GM10248 (cell line): Measurements from ENCODE around the gene BCKDHB.

Source experiments
- CTCF ChIA-PET: fragments of 300-600 bp; sonication (Branson Sonifier 250); formaldehyde crosslinking; extraction: SDS; loops from one replicate; lab custom pipeline; 2021; ENCODE audit warnings: antibody characterized with exemption; lab: Yijun Ruan, JAX
- POLR2A ChIA-PET: fragments of 350-650 bp; sonication (Branson Sonifier 250); formaldehyde crosslinking; extraction: SDS; loops from one replicate; lab custom pipeline; 2020; ENCODE audit warnings: antibody characterized with exemption; lab: Yijun Ruan, JAX
- DNase-seq: peaks from one replicate; pipeline ENCODE4 v3.0.0; 2012; ENCODE audit errors: extremely low spot score
- TF ChIP-seq, protein P1 (sequence below): IDR thresholded peaks from 2 replicates; pipeline ENCODE4 v1.5.1; 2012; ENCODE audit warnings: mild to moderate bottlenecking, low read depth; ENCODE audit errors: extremely low read depth, missing control alignments, control extremely low read depth

Gene BCKDHB

DNA sequence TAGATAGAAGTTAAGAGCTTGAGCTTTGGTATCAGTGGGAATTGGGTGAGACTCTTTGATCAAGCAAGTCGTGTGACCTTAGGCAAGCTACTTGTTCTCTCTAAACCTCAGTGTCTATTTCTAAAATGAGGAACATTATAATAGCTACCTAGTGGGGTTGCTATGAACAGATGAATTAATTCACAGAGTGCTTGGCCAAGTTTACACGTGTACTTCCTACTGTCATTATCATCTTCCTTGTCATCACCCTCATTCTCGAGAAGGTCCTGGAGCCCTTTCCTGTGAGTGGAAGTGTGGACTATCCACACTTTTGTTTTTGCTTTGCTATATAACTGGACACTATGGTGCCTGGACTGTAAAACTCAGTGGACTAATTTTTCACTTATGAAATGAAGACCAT is 64.0 kb downstream of the BCKDHB start:
- TF ChIP-seq, protein P1, sequence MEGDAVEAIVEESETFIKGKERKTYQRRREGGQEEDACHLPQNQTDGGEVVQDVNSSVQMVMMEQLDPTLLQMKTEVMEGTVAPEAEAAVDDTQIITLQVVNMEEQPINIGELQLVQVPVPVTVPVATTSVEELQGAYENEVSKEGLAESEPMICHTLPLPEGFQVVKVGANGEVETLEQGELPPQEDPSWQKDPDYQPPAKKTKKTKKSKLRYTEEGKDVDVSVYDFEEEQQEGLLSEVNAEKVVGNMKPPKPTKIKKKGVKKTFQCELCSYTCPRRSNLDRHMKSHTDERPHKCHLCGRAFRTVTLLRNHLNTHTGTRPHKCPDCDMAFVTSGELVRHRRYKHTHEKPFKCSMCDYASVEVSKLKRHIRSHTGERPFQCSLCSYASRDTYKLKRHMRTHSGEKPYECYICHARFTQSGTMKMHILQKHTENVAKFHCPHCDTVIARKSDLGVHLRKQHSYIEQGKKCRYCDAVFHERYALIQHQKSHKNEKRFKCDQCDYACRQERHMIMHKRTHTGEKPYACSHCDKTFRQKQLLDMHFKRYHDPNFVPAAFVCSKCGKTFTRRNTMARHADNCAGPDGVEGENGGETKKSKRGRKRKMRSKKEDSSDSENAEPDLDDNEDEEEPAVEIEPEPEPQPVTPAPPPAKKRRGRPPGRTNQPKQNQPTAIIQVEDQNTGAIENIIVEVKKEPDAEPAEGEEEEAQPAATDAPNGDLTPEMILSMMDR, result no peak
- DNase-seq, result no peak
- CTCF ChIA-PET, result interaction anchor here (1.3 to 1.6 kb wide), 3 partner anchors 9 to 14 kb away, joined by 3 to 5 read pairs (median 3); no protein-coding TSS in a partner anchor
- POLR2A ChIA-PET, result no interaction called here

DNA sequence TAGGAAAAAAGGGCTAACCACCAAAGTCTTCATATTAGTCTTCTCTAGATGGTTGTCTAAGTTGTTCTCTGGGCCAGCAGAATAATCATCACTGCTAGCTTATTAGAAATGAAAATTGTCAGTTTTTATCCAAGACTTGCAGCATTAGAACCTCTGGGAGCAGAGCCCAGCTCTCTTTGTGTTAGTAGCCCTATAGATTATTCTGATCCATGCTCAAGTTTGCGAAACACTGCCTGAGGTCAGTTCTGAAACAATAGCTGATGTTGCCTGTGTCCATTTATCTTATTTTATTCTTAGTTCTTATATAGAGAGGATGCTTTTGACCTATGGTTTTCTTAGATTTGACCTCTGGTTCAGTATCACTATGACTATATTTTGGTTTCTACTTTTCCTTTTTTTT is 66.9 kb downstream of the BCKDHB start:
- TF ChIP-seq, protein P1, result no peak
- CTCF ChIA-PET, result interaction anchor here (1.1 to 1.6 kb wide), 3 partner anchors 10 to 12 kb away, joined by 3 read pairs; no protein-coding TSS in a partner anchor
- no peak for DNase-seq
- POLR2A ChIA-PET, result no interaction called here

DNA sequence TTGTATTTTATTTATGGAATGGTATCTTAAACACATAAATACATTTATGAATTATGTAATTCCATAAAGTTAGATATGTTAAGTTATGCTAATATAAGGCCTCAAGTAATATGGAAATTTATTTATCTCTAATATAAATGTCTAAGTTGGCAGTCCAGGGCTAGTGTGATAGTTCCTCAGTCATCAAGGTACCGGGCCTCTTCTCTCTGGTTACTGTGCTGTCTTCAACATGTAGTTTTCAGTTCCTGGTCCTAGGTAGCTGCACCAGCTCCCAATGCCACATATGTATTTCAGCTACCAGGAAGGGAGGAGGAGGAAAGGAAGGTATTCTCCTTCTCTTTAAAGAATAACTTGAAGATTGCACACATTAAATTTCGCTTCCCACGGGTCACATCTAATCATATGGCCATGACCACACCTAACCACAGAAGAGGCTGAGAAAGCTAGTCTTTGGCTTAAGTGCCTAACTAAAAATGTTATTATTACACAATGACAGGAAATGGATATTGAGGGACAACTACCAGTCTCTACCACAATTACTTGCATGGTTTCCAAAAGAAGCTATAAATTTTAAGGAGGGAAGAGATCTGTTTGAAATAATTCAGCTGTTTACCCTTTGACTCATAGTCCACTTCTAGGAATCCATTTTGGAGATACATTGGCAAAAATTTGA is 68.6 kb downstream of the BCKDHB start:
- no peak for DNase-seq
- POLR2A ChIA-PET, result no interaction called here
- TF ChIP-seq, protein P1, result no peak
- CTCF ChIA-PET, result interaction anchor here (0.8 to 1.5 kb wide), 6 partner anchors 12 to 39 kb away, joined by 3 to 6 read pairs (median 4); no protein-coding TSS in a partner anchor

DNA sequence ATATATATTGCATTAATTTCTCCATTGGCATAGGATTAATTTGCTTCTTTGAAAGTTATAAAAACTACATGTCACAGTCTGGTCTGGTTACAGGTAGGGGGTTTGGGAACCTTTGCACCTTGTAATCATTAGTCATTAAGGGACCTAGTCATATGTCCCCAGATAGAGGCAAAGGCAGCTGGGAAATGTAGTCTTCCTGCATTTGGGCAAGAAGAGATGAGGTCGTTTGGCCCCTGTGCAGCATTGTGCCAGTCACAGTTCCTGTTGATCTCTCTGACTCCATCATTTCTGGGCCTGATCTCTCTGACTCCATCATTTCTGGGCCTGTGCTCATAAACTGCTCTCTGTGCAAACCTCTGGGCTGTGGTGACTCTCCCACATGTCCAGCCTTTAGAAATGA is 73.2 kb downstream of the BCKDHB start:
- ChIA-PET CTCF (interaction anchor here (1.3 kb wide), 1 partner anchor 11 kb away, joined by 3 read pairs; no protein-coding TSS in a partner anchor), POLR2A (no interaction called here)
- TF ChIP-seq, protein P1, result no peak
- no peak for DNase-seq

DNA sequence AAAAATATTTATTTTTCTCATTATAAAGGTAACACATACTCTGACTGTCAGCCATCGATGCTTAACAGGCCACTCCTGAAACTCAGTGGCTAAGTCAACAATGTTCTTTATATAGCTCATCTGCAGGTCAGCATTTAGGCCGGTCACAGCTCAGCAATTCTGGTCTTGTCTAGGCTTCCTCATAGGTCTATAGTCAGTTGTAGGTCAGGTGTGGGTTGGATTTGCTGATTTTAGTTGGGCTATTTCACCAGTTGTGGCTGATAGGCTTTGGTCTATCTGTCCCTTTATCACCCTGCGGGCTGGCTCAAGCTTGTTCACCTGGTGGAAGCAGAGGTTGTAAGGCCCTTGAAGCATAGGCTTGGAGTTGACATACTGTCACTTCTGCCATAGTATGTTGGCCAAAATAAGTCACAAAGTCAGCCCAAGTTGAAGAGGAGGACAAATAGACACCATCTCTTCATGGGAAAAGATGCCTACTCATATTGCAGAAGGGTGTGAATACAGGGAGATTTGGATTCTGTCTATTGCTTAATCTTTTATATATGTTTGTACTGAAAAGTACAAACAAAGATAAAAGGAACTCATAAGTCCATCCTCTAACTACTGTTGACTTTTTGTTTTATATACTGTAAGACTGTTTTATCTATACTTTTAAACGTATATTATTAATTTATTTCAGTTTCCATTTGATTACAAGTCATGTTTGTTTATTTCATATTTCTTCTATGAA is 75.0 kb downstream of the BCKDHB start:
- TF ChIP-seq, protein P1, result no peak
- DNase-seq, result no peak
- CTCF ChIA-PET, result interaction anchor here (1.0 to 1.5 kb wide), 3 partner anchors 12 to 30 kb away, joined by 3 to 4 read pairs (median 3); no protein-coding TSS in a partner anchor
- POLR2A ChIA-PET, result no interaction called here

DNA sequence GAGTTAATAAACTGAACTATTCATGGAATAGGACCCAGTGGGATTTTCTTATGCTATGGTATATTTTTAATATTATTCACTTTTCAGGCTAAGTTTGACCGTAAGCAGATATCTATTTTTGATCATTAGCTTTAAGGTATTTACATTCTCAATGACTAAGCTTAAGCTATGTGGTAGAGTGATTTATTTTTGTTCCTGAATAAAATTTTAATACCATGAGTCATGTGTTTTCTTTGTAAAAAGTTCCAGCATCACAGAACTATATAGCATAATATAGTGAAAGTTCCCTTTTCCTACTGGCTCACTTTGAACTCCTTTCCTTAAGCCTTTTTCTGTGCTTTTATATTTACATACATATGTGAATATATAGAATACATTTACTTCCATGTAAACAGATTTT is 75.8 kb downstream of the BCKDHB start:
- CTCF ChIA-PET, result no interaction called here
- TF ChIP-seq, protein P1, result no peak
- POLR2A ChIA-PET, result no interaction called here
- DNase-seq, result no peak
